Activated effector memory CD4-positive, alpha-beta T cell treated with Interleukin-2 at 50 U/mL for 16 hours (primary cell): ENCODE measurements around the gene NSUN3.
"Not testable (repeated sequence)": the region's sequence is repeated elsewhere in the genome, so short reads cannot be mapped to it uniquely, and the experiment has no call there.

ENCODE experiments used
- DNase-seq: peaks from one replicate; pipeline ENCODE4 v3.0.0-alpha.2; 2020

The NSUN3 gene

GRCh38 chr3:94062513-94063404 lies at the start of gene NSUN3, which contains the start of gene DHFR2:
Gene NSUN3, plus strand, starts transcription at chr3:94063061. Its CDS starts 66 bp downstream, at chr3:94063127.
Gene DHFR2, minus strand, starts transcription at chr3:94062916. Its CDS starts 1,405 bp downstream, at chr3:94061511.
- peak; percentile 71 for DNase-seq

- no peak for DNase-seq
These were observed 47.8 kb upstream of the NSUN3 start for GRCh38 chr3:94015025-94015424.

- DNase-seq: no peak
These were observed 43.2 kb upstream of the NSUN3 start for GRCh38 chr3:94019659-94020058.

GRCh38 chr3:94020293-94020692 lies 42.6 kb upstream of the NSUN3 start:
- DNase-seq: no peak

GRCh38 chr3:94024385-94024784 lies 38.5 kb upstream of the NSUN3 start:
- DNase-seq: no peak

- no peak for DNase-seq
These were observed 36.2 kb upstream of the NSUN3 start for GRCh38 chr3:94026623-94027022.

GRCh38 chr3:94028093-94028837 lies 34.6 kb upstream of the NSUN3 start, which contains the start of gene STX19:
Gene STX19, minus strand, starts transcription at chr3:94028597. Its CDS starts 13,328 bp downstream, at chr3:94015269.
- DNase-seq: no peak

GRCh38 chr3:94036909-94037507 lies 25.9 kb upstream of the NSUN3 start:
- DNase-seq: no peak

- no peak for DNase-seq
These were observed 19.6 kb upstream of the NSUN3 start for GRCh38 chr3:94043285-94043684.

GRCh38 chr3:94044100-94044936 lies 18.5 kb upstream of the NSUN3 start:
- not testable (repeated sequence) for DNase-seq

GRCh38 chr3:94046533-94046932 lies 16.3 kb upstream of the NSUN3 start:
- no peak for DNase-seq

GRCh38 chr3:94049267-94049666 lies 13.6 kb upstream of the NSUN3 start:
- no peak for DNase-seq

GRCh38 chr3:94050546-94050945 lies 12.3 kb upstream of the NSUN3 start:
- DNase-seq: no peak

- DNase-seq: no peak
These were observed 1.6 kb upstream of the NSUN3 start for GRCh38 chr3:94061297-94061696.

GRCh38 chr3:94063496-94064119 lies 747 bp downstream of the NSUN3 start:
- no peak for DNase-seq

GRCh38 chr3:94064243-94064860 lies 1.5 kb downstream of the NSUN3 start:
- DNase-seq: no peak

- no peak for DNase-seq
These were observed 2.3 kb downstream of the NSUN3 start for GRCh38 chr3:94065122-94065521.

- no peak for DNase-seq
These were observed 3.1 kb downstream of the NSUN3 start for GRCh38 chr3:94065819-94066480.

GRCh38 chr3:94066506-94067500 lies 3.9 kb downstream of the NSUN3 start:
- DNase-seq: no peak
